HepG2 (cell line): ENCODE data around the gene NOXO1. TPM values are rescaled to one million over a fixed set of nuclear protein-coding genes. Genes with fewer than 3 reads are reported as not detected.

Experiments used
- ATAC-seq: fragments of 200-7000 bp; cut with Tn5 transposase; 3 replicates; pipeline ENCODE4 v1.9.1; 2020; ENCODE audit warnings: mild to moderate bottlenecking, moderate library complexity
- BruUV-seq: library from RNA; stranded (reverse); fragments of 400-500 nt; replicated peaks from 2 replicates; lab custom pipeline; 2021; lab: Mats Ljungman, UMichigan
- CTCF ChIA-PET: fragments of 300-600 bp; formaldehyde crosslinking; extraction: SDS; loops from one replicate; lab custom pipeline; 2021; ENCODE audit warnings: low total read pairs, inconsistent platforms, low intra/inter-chr PET ratio; lab: Yijun Ruan, JAX
- POLR2A ChIA-PET: fragments of 350-600 bp; sonication (Branson Sonifier 250); formaldehyde crosslinking; loops from one replicate; lab custom pipeline; 2020; ENCODE audit warnings: antibody characterized with exemption, inconsistent platforms; lab: Yijun Ruan, JAX
- DNase-seq: peaks from one replicate; pipeline ENCODE4 v3.0.0-alpha.2; 2015; ENCODE audit warnings: low spot score
- FAIRE-seq: peaks from 3 replicates; lab custom pipeline; 2011; peaks lifted over from hg19 to GRCh38; lab: Jason Lieb, UNC
- H2AFZ ChIP-seq: one replicate; pipeline ENCODE4 v1.6.1; 2011; ENCODE audit warnings: low read length, inconsistent platforms
- H3K27ac ChIP-seq: fragments of 300-600 bp; 3 replicates; pipeline ENCODE4 v1.8.0; 2011; ENCODE audit warnings: mixed run types, mild to moderate bottlenecking, mixed read lengths, low read length, inconsistent platforms; ENCODE audit not compliant: insufficient read depth; ENCODE audit errors: extremely low read length
- H3K27me3 ChIP-seq, 2 experiments: fragments of 200-600 bp in 1 of 2; 2 replicates in 1 of 2; 3 replicates in 1 of 2; pipeline versions ENCODE4 v1.6.0 to v1.8.0; 2011; ENCODE audit warnings: low read length in 2 of 2, mild to moderate bottlenecking in 2 of 2, moderate library complexity in 2 of 2, inconsistent platforms in 1 of 2; ENCODE audit not compliant: insufficient read depth in 2 of 2, control insufficient read depth in 1 of 2
- H3K36me3 ChIP-seq, 2 experiments: fragments of 200-600 bp in 1 of 2; replicated peaks in 1 of 2; 2 replicates in 1 of 2; 3 replicates in 1 of 2; pipeline versions ENCODE4 v1.5.1 to v1.8.0; 2011; ENCODE audit warnings: low read length in 2 of 2, inconsistent platforms in 1 of 2; ENCODE audit not compliant: insufficient read depth in 2 of 2, control insufficient read depth in 1 of 2
- H3K4me1 ChIP-seq: 2 replicates; pipeline ENCODE4 v1.5.1; 2012; ENCODE audit warnings: low read length, inconsistent platforms; ENCODE audit not compliant: insufficient read depth
- H3K4me2 ChIP-seq: 2 replicates; pipeline ENCODE4 v1.6.0; 2011; ENCODE audit warnings: low read depth, low read length, inconsistent platforms
- H3K4me3 ChIP-seq, 3 experiments: fragments of 200-600 bp in 1 of 3; sonication (generic), shearing (Covaris generic) in 1 of 3; replicated peaks in 1 of 3; 2 replicates each; pipeline ENCODE4 v1.5.1; 2011 to 2016; ENCODE audit warnings: low read length in 3 of 3, inconsistent platforms in 2 of 3, low read depth in 2 of 3, mild to moderate bottlenecking in 2 of 3, control low read depth in 1 of 3, mixed read lengths in 1 of 3; ENCODE audit not compliant: insufficient read depth in 1 of 3
- H3K79me2 ChIP-seq: one replicate; pipeline ENCODE4 v1.6.1; 2011; ENCODE audit warnings: low read length, inconsistent platforms; ENCODE audit not compliant: insufficient read depth
- H3K9ac ChIP-seq: 2 replicates; pipeline ENCODE4 v1.6.0; 2011; ENCODE audit warnings: mild to moderate bottlenecking, low read depth, low read length, inconsistent platforms; ENCODE audit not compliant: insufficient read depth
- H3K9me3 ChIP-seq: 2 replicates; pipeline ENCODE4 v1.5.1; 2012; ENCODE audit warnings: mild to moderate bottlenecking, low read length
- H4K20me1 ChIP-seq: 2 replicates; pipeline ENCODE4 v1.6.0; 2011; ENCODE audit warnings: inconsistent platforms, mild to moderate bottlenecking, low read length, moderate library complexity; ENCODE audit not compliant: insufficient read depth
- AGO2 ChIP-seq: fragments of 200-400 bp; formaldehyde crosslinking; optimal IDR thresholded peaks from 2 replicates; pipeline ENCODE3; 2017; ENCODE audit warnings: mild to moderate bottlenecking, low read depth, low read length, moderate library complexity
- ATAD3A ChIP-seq: sonication (generic); formaldehyde crosslinking; IDR thresholded peaks from 2 replicates; pipeline ENCODE4 v1.4.0; 2020; ENCODE audit warnings: missing genetic modification reagents
- CHD4 ChIP-seq: fragments of 200-600 bp; sonication (generic); IDR thresholded peaks from 2 replicates; pipeline ENCODE4 v1.7.0; 2017; ENCODE audit warnings: mild to moderate bottlenecking, low read length, borderline replicate concordance
- MAZ ChIP-seq, 2 experiments: sonication (generic) in 1 of 2; formaldehyde crosslinking in 1 of 2; IDR thresholded peaks; 2 replicates each; pipeline versions ENCODE4 v1.5.0 to v1.6.1; 2012 to 2020; ENCODE audit warnings: low read depth in 2 of 2, mild to moderate bottlenecking in 2 of 2, borderline replicate concordance in 1 of 2, improper control_type of control experiment in 1 of 2, low read length in 1 of 2, missing genetic modification reagents in 1 of 2, moderate library complexity in 1 of 2
- MLLT10 ChIP-seq: sonication (generic); formaldehyde crosslinking; IDR thresholded peaks from 2 replicates; pipeline ENCODE4 v1.4.0; 2020; ENCODE audit warnings: missing genetic modification reagents
- MXI1 ChIP-seq: IDR thresholded peaks from 3 replicates; pipeline ENCODE4 v1.6.1; 2012; ENCODE audit warnings: low read depth, low read length, inconsistent platforms, borderline replicate concordance
- NBN ChIP-seq: fragments of 450-650 bp; conservative IDR thresholded peaks from 2 replicates; pipeline ENCODE4 v1.6.1; 2017
- NCOA5 ChIP-seq: sonication (generic); formaldehyde crosslinking; IDR thresholded peaks from 2 replicates; pipeline ENCODE4 v1.4.0; 2020; ENCODE audit warnings: missing genetic modification reagents
- NONO ChIP-seq, 2 experiments: fragments of 450-650 bp in 1 of 2; sonication (generic) in 1 of 2; formaldehyde crosslinking in 1 of 2; IDR thresholded peaks in 1 of 2; conservative IDR thresholded peaks in 1 of 2; 2 replicates each; pipeline versions ENCODE4 v1.6.1 to v1.8.0; 2017 to 2022; ENCODE audit warnings: mild to moderate bottlenecking in 1 of 2, missing genetic modification reagents in 1 of 2, moderate library complexity in 1 of 2
- POLR2A ChIP-seq, 2 experiments: IDR thresholded peaks; 2 replicates each; pipeline ENCODE4 v1.6.1; 2011; ENCODE audit warnings: low read depth in 2 of 2, low read length in 2 of 2, mild to moderate bottlenecking in 1 of 2, moderate library complexity in 1 of 2; ENCODE audit not compliant: insufficient read depth in 1 of 2
- RBM22 ChIP-seq: fragments of 200-400 bp; formaldehyde crosslinking; optimal IDR thresholded peaks from 2 replicates; pipeline ENCODE3; 2017; ENCODE audit warnings: mild to moderate bottlenecking, low read length, moderate library complexity
- RFX3 ChIP-seq: IDR thresholded peaks from 2 replicates; pipeline ENCODE4 v1.6.1; 2016; ENCODE audit warnings: missing biosample characterization, missing genetic modification reagents
- SAP130 ChIP-seq: IDR thresholded peaks from 2 replicates; pipeline ENCODE4 v1.6.1; 2016; ENCODE audit warnings: low read depth
- SMYD3 ChIP-seq: sonication (generic); formaldehyde crosslinking; IDR thresholded peaks from 2 replicates; pipeline ENCODE4 v1.8.1; 2023; ENCODE audit warnings: mild to moderate bottlenecking, missing genetic modification reagents
- SRSF1 ChIP-seq: fragments of 200-400 bp; formaldehyde crosslinking; optimal IDR thresholded peaks from 2 replicates; pipeline ENCODE3; 2017; ENCODE audit warnings: mild to moderate bottlenecking, low read depth, low read length, moderate library complexity
- ZIK1 ChIP-seq: sonication (generic); formaldehyde crosslinking; IDR thresholded peaks from 2 replicates; pipeline ENCODE4 v1.5.0; 2020; ENCODE audit warnings: mild to moderate bottlenecking, low read depth, missing genetic modification reagents, borderline replicate concordance
- ZKSCAN1 ChIP-seq: fragments of 150-350 bp; IDR thresholded peaks from 2 replicates; pipeline ENCODE4 v1.6.1; 2014; ENCODE audit warnings: low read length
- ZNF205 ChIP-seq: IDR thresholded peaks from 2 replicates; pipeline ENCODE4 v1.6.1; 2018; ENCODE audit warnings: missing biosample characterization, missing genetic modification reagents
- ZNF530 ChIP-seq: sonication (generic); formaldehyde crosslinking; IDR thresholded peaks from 2 replicates; pipeline ENCODE4 v1.5.0; 2020; ENCODE audit warnings: low read depth, mild to moderate bottlenecking, missing genetic modification reagents
- ZNF550 ChIP-seq: sonication (generic); formaldehyde crosslinking; IDR thresholded peaks from 2 replicates; pipeline ENCODE4 v1.4.0; 2020; ENCODE audit warnings: mild to moderate bottlenecking, missing genetic modification reagents, borderline replicate concordance
- ZNF891 ChIP-seq: sonication (generic); formaldehyde crosslinking; IDR thresholded peaks from 2 replicates; pipeline ENCODE4 v1.5.0; 2020; ENCODE audit warnings: mild to moderate bottlenecking, missing genetic modification reagents
- WGBS: methylation state at CpG from one replicate; pipeline ENCODE4 v1.1.6; 2017; ENCODE audit warnings: low lambda C conversion rate; 5-methylcytosine and 5-hydroxymethylcytosine counted together
- in situ Hi-C: cut with HindIII; loops from 2 replicates; pipeline ENCODE4 v1.10.0; 2017; ENCODE audit warnings: low pct_unique_long_range_greater_than_20kb; ENCODE audit not compliant: extremely low pct_ligation_motif_present
- intact Hi-C: fragments of 100-400 bp; cut with micrococcal nuclease; formaldehyde crosslinking; loops from one replicate; pipeline ENCODE4 v1.10.0; 2022; ENCODE audit not compliant: unreplicated experiment
- polyA plus RNA-seq, 8 experiments: library from polyadenylated mRNA; depleted of rRNA in 3 of 8; stranded (reverse) in 7 of 8; unstranded in 1 of 8; fragments of >200 nt; fragmentation: Illumina TruSeq in 4 of 8; extraction: Trizol in 4 of 8; gene quantifications; 2 replicates each; pipeline versions ENCODE4 v1.2.1 to v1.2.3, GENCODE V29; 2011 to 2016; ENCODE audit warnings: low read depth in 4 of 8, missing spikeins in 1 of 8, mixed read lengths in 1 of 8; ENCODE audit not compliant: insufficient read depth in 1 of 8
- total RNA-seq, 5 experiments: library from RNA; depleted of rRNA; stranded (reverse); fragments of >200 nt; fragmentation: Illumina TruSeq; extraction: Trizol; gene quantifications; 2 replicates each; pipeline ENCODE4 v1.2.3, GENCODE V29; 2016; ENCODE audit warnings: low read depth in 1 of 5
- TF ChIP-seq, protein P1 (sequence below): sonication (generic); formaldehyde crosslinking; IDR thresholded peaks from 2 replicates; pipeline ENCODE4 v1.5.0; 2020; ENCODE audit warnings: mild to moderate bottlenecking, missing genetic modification reagents
- TF ChIP-seq, protein P2 (sequence below): sonication (generic); formaldehyde crosslinking; IDR thresholded peaks from 2 replicates; pipeline ENCODE4 v1.5.0; 2020; ENCODE audit warnings: missing genetic modification reagents, mild to moderate bottlenecking, borderline replicate concordance

Gene NOXO1
- total and polyA plus RNA-seq, 2 of the 13 experiments (the other 11 are each of a cell fraction or from before 2014, with no cell fraction given) = 0.69 to 1.4 TPM

DNA sequence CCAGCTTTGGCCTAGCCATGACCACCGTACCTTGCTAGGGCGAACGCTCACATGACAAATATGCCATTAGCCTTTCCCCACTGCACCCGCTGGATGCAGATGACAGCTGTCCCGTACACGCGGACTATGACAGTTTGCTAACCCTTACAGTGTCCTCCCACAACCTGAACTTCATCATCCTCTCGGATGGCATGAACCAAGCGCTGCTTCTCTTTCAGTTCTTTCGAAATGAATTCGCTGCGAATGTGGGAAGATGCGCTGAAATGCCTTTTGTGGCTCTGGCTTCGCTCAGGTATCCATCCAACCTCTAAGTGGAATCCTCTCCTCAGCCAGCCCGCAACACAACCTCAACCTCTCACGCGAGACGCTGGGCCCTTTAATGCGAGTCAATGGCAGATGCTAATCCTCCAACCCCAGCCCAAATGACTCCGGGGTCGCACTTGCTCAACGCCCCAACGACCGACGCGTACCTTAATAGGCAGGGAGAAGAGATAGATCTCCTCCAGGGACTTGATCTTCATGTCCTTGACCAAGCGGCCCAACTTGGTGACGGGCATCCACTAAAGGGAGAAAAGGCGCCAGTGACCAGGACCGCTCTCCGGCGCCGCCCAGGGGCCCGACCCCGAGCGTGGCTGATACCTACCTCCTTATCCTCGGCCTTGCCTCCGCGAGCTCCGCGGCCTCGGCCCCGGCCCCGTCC is 17.3 kb downstream of the NOXO1 start:
- Histone ChIP-seq H3K9me3 (no peaks in the 10 kb centered on the region), H3K4me2 (peak overlapping the region; percentile 94), H3K27ac (peak overlapping the region; percentile 88), H4K20me1 (peaks cover 34% of the 10 kb centered on the region), H3K4me3 (peak overlapping the region; percentile 84 to 94 (median 92)), H3K9ac (peak overlapping the region; percentile 92), H3K27me3 (no peaks in the 10 kb centered on the region; a peak in 1 of 5 replicates), H2AFZ (no peak overlapping the region), H3K79me2 (peaks cover 43% of the 10 kb centered on the region), H3K4me1 (peaks cover 46% of the 10 kb centered on the region), H3K36me3 (peaks cover 3 to 19% of the 10 kb centered on the region in 2 experiments; a peak in 3 of 5 replicates)
- DNase-seq (no peak), ATAC-seq (no peak), FAIRE-seq (no peak)
- ChIA-PET CTCF (no interaction called here), POLR2A (interaction anchor here (0.5 to 7.4 kb wide), 48 partner anchors 8 to 288 kb away, joined by 3 to 139 read pairs (median 8); partner anchors contain the start of genes ECI1, EME2, FAHD1 and GFER)
- BruUV-seq = no TSS peak
- intact Hi-C loops (no loop called here), in situ Hi-C loops (no loop called here)
- WGBS = 2% methylated on average over 29 of the region's 44 CpGs
- TF ChIP-seq NONO (IDR thresholded peaks at IDR 0.05) (no peak), NONO (CRISPR knock-in tag; conservative IDR thresholded peaks at IDR 0.05) (0 out of 2 replicates have a peak, but pooled peaks have one; percentile 8), ZNF891 (no peak), SMYD3 (CRISPR knock-in tag) (no peak), POLR2A (IDR thresholded peaks at IDR 0.05; ENCODE audit: insufficient read depth in 1 of 2, low read depth in 2 of 2, low read length in 2 of 2) (0 out of 4 replicates have a peak, but pooled peaks of 1 of the 2 experiments have one; percentile 24), MLLT10 (CRISPR knock-in tag) (no peak), ZNF205 (0 out of 2 replicates have a peak, but pooled peaks have one; percentile 16), CHD4 (no peak), RFX3 (CRISPR knock-in tag) (no peak), ZIK1 (CRISPR knock-in tag) (no peak), MXI1 (peak; percentile 32; the same call in 1 of the 3 replicates), NCOA5 (CRISPR knock-in tag) (no peak), MAZ (IDR thresholded peaks at IDR 0.05; ENCODE audit: borderline replicate concordance, low read depth, low read length) (no peak), MAZ (CRISPR knock-in tag; IDR thresholded peaks at IDR 0.05; ENCODE audit: low read depth) (peak; percentile 31; the same call in 1 of the 2 replicates), AGO2 (peak; percentile 98), RBM22 (peak; percentile 63), ZNF550 (CRISPR knock-in tag) (no peak), SAP130 (peak; percentile 56; the same call in 1 of the 2 replicates), ATAD3A (CRISPR knock-in tag) (no peak), ZKSCAN1 (no peak), NBN (no peak), ZNF530 (CRISPR knock-in tag) (no peak), SRSF1 (peak; percentile 0)
- TF ChIP-seq, protein P1, sequence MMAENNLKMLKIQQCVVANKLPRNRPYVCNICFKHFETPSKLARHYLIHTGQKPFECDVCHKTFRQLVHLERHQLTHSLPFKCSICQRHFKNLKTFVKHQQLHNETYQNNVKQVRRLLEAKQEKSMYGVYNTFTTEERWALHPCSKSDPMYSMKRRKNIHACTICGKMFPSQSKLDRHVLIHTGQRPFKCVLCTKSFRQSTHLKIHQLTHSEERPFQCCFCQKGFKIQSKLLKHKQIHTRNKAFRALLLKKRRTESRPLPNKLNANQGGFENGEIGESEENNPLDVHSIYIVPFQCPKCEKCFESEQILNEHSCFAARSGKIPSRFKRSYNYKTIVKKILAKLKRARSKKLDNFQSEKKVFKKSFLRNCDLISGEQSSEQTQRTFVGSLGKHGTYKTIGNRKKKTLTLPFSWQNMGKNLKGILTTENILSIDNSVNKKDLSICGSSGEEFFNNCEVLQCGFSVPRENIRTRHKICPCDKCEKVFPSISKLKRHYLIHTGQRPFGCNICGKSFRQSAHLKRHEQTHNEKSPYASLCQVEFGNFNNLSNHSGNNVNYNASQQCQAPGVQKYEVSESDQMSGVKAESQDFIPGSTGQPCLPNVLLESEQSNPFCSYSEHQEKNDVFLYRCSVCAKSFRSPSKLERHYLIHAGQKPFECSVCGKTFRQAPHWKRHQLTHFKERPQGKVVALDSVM = no peak
- TF ChIP-seq, protein P2, sequence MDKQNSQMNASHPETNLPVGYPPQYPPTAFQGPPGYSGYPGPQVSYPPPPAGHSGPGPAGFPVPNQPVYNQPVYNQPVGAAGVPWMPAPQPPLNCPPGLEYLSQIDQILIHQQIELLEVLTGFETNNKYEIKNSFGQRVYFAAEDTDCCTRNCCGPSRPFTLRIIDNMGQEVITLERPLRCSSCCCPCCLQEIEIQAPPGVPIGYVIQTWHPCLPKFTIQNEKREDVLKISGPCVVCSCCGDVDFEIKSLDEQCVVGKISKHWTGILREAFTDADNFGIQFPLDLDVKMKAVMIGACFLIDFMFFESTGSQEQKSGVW (CRISPR knock-in tag) = 0 out of 2 replicates have a peak, but pooled peaks have one; percentile 2
